ENCODE results near the gene STK32C.
A peak's percentile ranks its signal among the peaks of the same experiment; 100 is the strongest.

Gene STK32C

GRCh38 chr10:132331601-132332432 lies 24.1 kb upstream of the STK32C start, which contains the start of gene LRRC27:
TSS of gene LRRC27 (plus strand) at chr10:132332193. CDS start at chr10:132333525, 1,332 bp downstream.
- peak within 1 kb of the TSS; percentile 83 to 88 for H3K9ac ChIP-seq (ENCODE audit: low read depth in 1 of 2, low read length in 2 of 2)
- no peaks in the 10 kb centered on the region for H3K36me3 ChIP-seq (ENCODE audit: control insufficient read depth in 2 of 2, insufficient read depth in 2 of 2, low read length in 2 of 2)
- H3K4me1 ChIP-seq (ENCODE audit: control insufficient read depth in 2 of 2, insufficient read depth in 2 of 2, low read length in 2 of 2) = peaks cover 11 to 13% of the 10 kb centered on the region in 2 donors
- peak within 1 kb of the TSS; percentile 82 to 83 for H3K27ac ChIP-seq (ENCODE audit: low read depth in 2 of 2, low read length in 2 of 2)
- no peaks in the 10 kb centered on the region for H3K27me3 ChIP-seq (ENCODE audit: control insufficient read depth in 2 of 2, insufficient read depth in 2 of 2, low read length in 2 of 2)
- H3K4me3 ChIP-seq (ENCODE audit: low read length in 2 of 2) = peak within 1 kb of the TSS; percentile 78 to 99
- H3K9me3 ChIP-seq (ENCODE audit: control insufficient read depth in 2 of 2, low read length in 2 of 2) = no peaks in the 10 kb centered on the region

GRCh38 chr10:132330486-132330833 lies 22.7 kb upstream of the STK32C start:
- H3K36me3 ChIP-seq (ENCODE audit: control insufficient read depth in 2 of 2, insufficient read depth in 2 of 2, low read length in 2 of 2) = no peaks in the 10 kb centered on the region
- no peak overlapping the region for H3K9ac ChIP-seq (ENCODE audit: low read depth in 1 of 2, low read length in 2 of 2)
- no peaks in the 10 kb centered on the region for H3K27me3 ChIP-seq (ENCODE audit: control insufficient read depth in 2 of 2, insufficient read depth in 2 of 2, low read length in 2 of 2)
- H3K4me1 ChIP-seq (ENCODE audit: control insufficient read depth in 2 of 2, insufficient read depth in 2 of 2, low read length in 2 of 2) = peaks cover 11 to 13% of the 10 kb centered on the region in 2 donors
- peak overlapping the region in 1 of 2 donors; percentile 35 for H3K27ac ChIP-seq (ENCODE audit: low read depth in 2 of 2, low read length in 2 of 2)
- H3K9me3 ChIP-seq (ENCODE audit: control insufficient read depth in 2 of 2, low read length in 2 of 2) = no peaks in the 10 kb centered on the region
- H3K4me3 ChIP-seq (ENCODE audit: low read length in 2 of 2) = peak overlapping the region; percentile 43 to 55

- Histone ChIP-seq H3K4me3 (ENCODE audit: low read length in 2 of 2) (peak overlapping the region; percentile 43 to 55), H3K9ac (ENCODE audit: low read depth in 1 of 2, low read length in 2 of 2) (no peak overlapping the region), H3K27ac (ENCODE audit: low read depth in 2 of 2, low read length in 2 of 2) (peak overlapping the region in 1 of 2 donors; percentile 35), H3K9me3 (ENCODE audit: control insufficient read depth in 2 of 2, low read length in 2 of 2) (no peaks in the 10 kb centered on the region), H3K36me3 (ENCODE audit: control insufficient read depth in 2 of 2, insufficient read depth in 2 of 2, low read length in 2 of 2) (no peaks in the 10 kb centered on the region), H3K27me3 (ENCODE audit: control insufficient read depth in 2 of 2, insufficient read depth in 2 of 2, low read length in 2 of 2) (no peaks in the 10 kb centered on the region), H3K4me1 (ENCODE audit: control insufficient read depth in 2 of 2, insufficient read depth in 2 of 2, low read length in 2 of 2) (peaks cover 11 to 13% of the 10 kb centered on the region in 2 donors)
Observed at GRCh38 chr10:132329565-132330485, 22.1 kb upstream of the STK32C start.

- Histone ChIP-seq H3K9me3 (ENCODE audit: control insufficient read depth in 2 of 2, low read length in 2 of 2) (no peaks in the 10 kb centered on the region), H3K27ac (ENCODE audit: low read depth in 2 of 2, low read length in 2 of 2) (no peak overlapping the region), H3K27me3 (ENCODE audit: control insufficient read depth in 2 of 2, insufficient read depth in 2 of 2, low read length in 2 of 2) (no peaks in the 10 kb centered on the region), H3K4me3 (ENCODE audit: low read length in 2 of 2) (no peak overlapping the region), H3K4me1 (ENCODE audit: control insufficient read depth in 2 of 2, insufficient read depth in 2 of 2, low read length in 2 of 2) (peaks cover 11 to 13% of the 10 kb centered on the region in 2 donors), H3K36me3 (ENCODE audit: control insufficient read depth in 2 of 2, insufficient read depth in 2 of 2, low read length in 2 of 2) (no peaks in the 10 kb centered on the region), H3K9ac (ENCODE audit: low read depth in 1 of 2, low read length in 2 of 2) (no peak overlapping the region)
Observed at GRCh38 chr10:132328738-132329137, 21.0 kb upstream of the STK32C start.

GRCh38 chr10:132328106-132328505 lies 20.4 kb upstream of the STK32C start:
- Histone ChIP-seq H3K27me3 (ENCODE audit: control insufficient read depth in 2 of 2, insufficient read depth in 2 of 2, low read length in 2 of 2) (no peaks in the 10 kb centered on the region), H3K9me3 (ENCODE audit: control insufficient read depth in 2 of 2, low read length in 2 of 2) (no peaks in the 10 kb centered on the region), H3K27ac (ENCODE audit: low read depth in 2 of 2, low read length in 2 of 2) (no peak overlapping the region), H3K4me1 (ENCODE audit: control insufficient read depth in 2 of 2, insufficient read depth in 2 of 2, low read length in 2 of 2) (peaks cover 11 to 13% of the 10 kb centered on the region in 2 donors), H3K4me3 (ENCODE audit: low read length in 2 of 2) (no peak overlapping the region), H3K36me3 (ENCODE audit: control insufficient read depth in 2 of 2, insufficient read depth in 2 of 2, low read length in 2 of 2) (no peaks in the 10 kb centered on the region), H3K9ac (ENCODE audit: low read depth in 1 of 2, low read length in 2 of 2) (no peak overlapping the region)

GRCh38 chr10:132326925-132327324 lies 19.2 kb upstream of the STK32C start:
- Histone ChIP-seq H3K9me3 (ENCODE audit: control insufficient read depth in 2 of 2, low read length in 2 of 2) (no peaks in the 10 kb centered on the region), H3K4me3 (ENCODE audit: low read length in 2 of 2) (no peak overlapping the region), H3K36me3 (ENCODE audit: control insufficient read depth in 2 of 2, insufficient read depth in 2 of 2, low read length in 2 of 2) (no peaks in the 10 kb centered on the region), H3K9ac (ENCODE audit: low read depth in 1 of 2, low read length in 2 of 2) (no peak overlapping the region), H3K27me3 (ENCODE audit: control insufficient read depth in 2 of 2, insufficient read depth in 2 of 2, low read length in 2 of 2) (no peaks in the 10 kb centered on the region), H3K4me1 (ENCODE audit: control insufficient read depth in 2 of 2, insufficient read depth in 2 of 2, low read length in 2 of 2) (peaks cover 6 to 7% of the 10 kb centered on the region in 2 donors), H3K27ac (ENCODE audit: low read depth in 2 of 2, low read length in 2 of 2) (no peak overlapping the region)

GRCh38 chr10:132326344-132326889 lies 18.7 kb upstream of the STK32C start:
- Histone ChIP-seq H3K4me1 (ENCODE audit: control insufficient read depth in 2 of 2, insufficient read depth in 2 of 2, low read length in 2 of 2) (peaks cover 6 to 7% of the 10 kb centered on the region in 2 donors), H3K9me3 (ENCODE audit: control insufficient read depth in 2 of 2, low read length in 2 of 2) (no peaks in the 10 kb centered on the region), H3K27me3 (ENCODE audit: control insufficient read depth in 2 of 2, insufficient read depth in 2 of 2, low read length in 2 of 2) (no peaks in the 10 kb centered on the region), H3K36me3 (ENCODE audit: control insufficient read depth in 2 of 2, insufficient read depth in 2 of 2, low read length in 2 of 2) (no peaks in the 10 kb centered on the region), H3K27ac (ENCODE audit: low read depth in 2 of 2, low read length in 2 of 2) (no peak overlapping the region), H3K9ac (ENCODE audit: low read depth in 1 of 2, low read length in 2 of 2) (no peak overlapping the region), H3K4me3 (ENCODE audit: low read length in 2 of 2) (no peak overlapping the region)

- H3K4me1 ChIP-seq (ENCODE audit: control insufficient read depth in 2 of 2, insufficient read depth in 2 of 2, low read length in 2 of 2) = no peaks in the 10 kb centered on the region
- H3K9ac ChIP-seq (ENCODE audit: low read depth in 1 of 2, low read length in 2 of 2) = no peak overlapping the region
- H3K27me3 ChIP-seq (ENCODE audit: control insufficient read depth in 2 of 2, insufficient read depth in 2 of 2, low read length in 2 of 2) = no peaks in the 10 kb centered on the region
- no peak overlapping the region for H3K4me3 ChIP-seq (ENCODE audit: low read length in 2 of 2)
- no peaks in the 10 kb centered on the region for H3K9me3 ChIP-seq (ENCODE audit: control insufficient read depth in 2 of 2, low read length in 2 of 2)
- H3K27ac ChIP-seq (ENCODE audit: low read depth in 2 of 2, low read length in 2 of 2) = no peak overlapping the region
- no peaks in the 10 kb centered on the region for H3K36me3 ChIP-seq (ENCODE audit: control insufficient read depth in 2 of 2, insufficient read depth in 2 of 2, low read length in 2 of 2)
Observed at GRCh38 chr10:132324186-132324585, 16.4 kb upstream of the STK32C start.

- Histone ChIP-seq H3K9ac (ENCODE audit: low read depth in 1 of 2, low read length in 2 of 2) (no peak overlapping the region), H3K27ac (ENCODE audit: low read depth in 2 of 2, low read length in 2 of 2) (no peak overlapping the region), H3K27me3 (ENCODE audit: control insufficient read depth in 2 of 2, insufficient read depth in 2 of 2, low read length in 2 of 2) (no peaks in the 10 kb centered on the region), H3K9me3 (ENCODE audit: control insufficient read depth in 2 of 2, low read length in 2 of 2) (no peaks in the 10 kb centered on the region), H3K4me1 (ENCODE audit: control insufficient read depth in 2 of 2, insufficient read depth in 2 of 2, low read length in 2 of 2) (no peaks in the 10 kb centered on the region), H3K36me3 (ENCODE audit: control insufficient read depth in 2 of 2, insufficient read depth in 2 of 2, low read length in 2 of 2) (no peaks in the 10 kb centered on the region), H3K4me3 (ENCODE audit: low read length in 2 of 2) (no peak overlapping the region)
Observed at GRCh38 chr10:132322586-132323048, 14.9 kb upstream of the STK32C start.

All from mucosa of rectum (tissue), 2 donors.